CD1c-positive myeloid dendritic cell (primary cell): ENCODE data around the gene DNAJC18.
"Not testable (repeated sequence)": the region's sequence is repeated elsewhere in the genome, so short reads cannot be mapped to it uniquely, and the experiment has no call there.

Experiments
- DNase-seq: peaks from one replicate; pipeline ENCODE4 v3.0.0-alpha.2; 2016; ENCODE audit errors: extremely low spot score

DNAJC18 gene

GRCh38 chr5:139426203-139426885 is 13.0 kb downstream of the DNAJC18 start:
- no peak for DNase-seq

- DNase-seq, result no peak
These were observed 13.8 kb downstream of the DNAJC18 start for GRCh38 chr5:139425497-139425896.

GRCh38 chr5:139422307-139422893 is 16.9 kb downstream of the DNAJC18 start:
- peak; percentile 82 for DNase-seq

- no peak for DNase-seq
These were observed 19.8 kb downstream of the DNAJC18 start for GRCh38 chr5:139419226-139420192.

GRCh38 chr5:139418793-139419192 is 20.5 kb downstream of the DNAJC18 start:
- no peak for DNase-seq

- no peak for DNase-seq
These were observed 22.1 kb downstream of the DNAJC18 start for GRCh38 chr5:139417214-139417613.

GRCh38 chr5:139416651-139417050 is 22.7 kb downstream of the DNAJC18 start:
- DNase-seq, result no peak

GRCh38 chr5:139415869-139416268 is 23.5 kb downstream of the DNAJC18 start:
- no peak for DNase-seq

GRCh38 chr5:139415221-139415861 is 24.0 kb downstream of the DNAJC18 start:
- DNase-seq, result no peak

- DNase-seq, result no peak
These were observed 24.7 kb downstream of the DNAJC18 start for GRCh38 chr5:139414581-139415130.

- no peak for DNase-seq
These were observed 25.4 kb downstream of the DNAJC18 start for GRCh38 chr5:139413963-139414362.

GRCh38 chr5:139413153-139413552 is 26.2 kb downstream of the DNAJC18 start:
- no peak for DNase-seq

GRCh38 chr5:139410993-139411828 is 28.1 kb downstream of the DNAJC18 start:
- DNase-seq, result no peak

GRCh38 chr5:139410121-139410992 is 29.0 kb downstream of the DNAJC18 start:
- no peak for DNase-seq

- not testable (repeated sequence) for DNase-seq
These were observed 30.2 kb downstream of the DNAJC18 start for GRCh38 chr5:139409116-139409515.

GRCh38 chr5:139408191-139408590 is 31.1 kb downstream of the DNAJC18 start:
- no peak for DNase-seq

- DNase-seq, result no peak
These were observed 31.8 kb downstream of the DNAJC18 start for GRCh38 chr5:139407517-139407916.

GRCh38 chr5:139406963-139407362 is 32.4 kb downstream of the DNAJC18 start:
- DNase-seq, result no peak

GRCh38 chr5:139404484-139404840 is 34.9 kb downstream of the DNAJC18 start:
- DNase-seq, result no peak
